ENCODE results near the gene VWCE. TPM values are rescaled to one million over a fixed set of nuclear protein-coding genes. Genes with fewer than 3 reads are reported as not detected.

VWCE gene
- polyA plus RNA-seq, 1 donor from 2014 or later: 9.8 TPM

- H2AFZ ChIP-seq (ENCODE audit: low read depth, low read length): no peak overlapping the region
- H3K27ac ChIP-seq (ENCODE audit: low read length): no peak overlapping the region
- H3F3A ChIP-seq (ENCODE audit: insufficient read depth, low read length, poor library complexity, severe bottlenecking): no peaks in the 10 kb centered on the region
- no peaks in the 10 kb centered on the region for H3K27me3 ChIP-seq (ENCODE audit: insufficient read depth, low read depth, low read length)
- H3K9ac ChIP-seq (ENCODE audit: low read length): no peak overlapping the region
- H3K4me3 ChIP-seq (ENCODE audit: low read length): no peak overlapping the region
- peaks cover 2% of the 10 kb centered on the region for H3K79me2 ChIP-seq (replicated peaks; ENCODE audit: insufficient read depth, low read length)
- H3K9me2 ChIP-seq (ENCODE audit: insufficient read depth, low read length): no peaks in the 10 kb centered on the region
- no peaks in the 10 kb centered on the region for H3K36me3 ChIP-seq (ENCODE audit: insufficient read depth, low read length)
- TF ChIP-seq SMC3 (conservative IDR thresholded peaks at IDR 0.05; ENCODE audit: poor library complexity): no peak
- TF ChIP-seq MXI1 (conservative IDR thresholded peaks at IDR 0.05; ENCODE audit: poor library complexity, severe bottlenecking): no peak
- no peak for TF ChIP-seq EZH2 (IDR thresholded peaks at IDR 0.05; ENCODE audit: borderline replicate concordance, insufficient read depth, low read length, poor library complexity, severe bottlenecking)
- no peak for TF ChIP-seq POLR2AphosphoS5 (IDR thresholded peaks at IDR 0.05)
- TF ChIP-seq EP300 (conservative IDR thresholded peaks at IDR 0.05; ENCODE audit: poor library complexity, severe bottlenecking): no peak
- no peak for TF ChIP-seq REST (IDR thresholded peaks at IDR 0.05; ENCODE audit: borderline replicate concordance)
- no peak for TF ChIP-seq TAF1 (IDR thresholded peaks at IDR 0.05; ENCODE audit: low read depth)
- no peak for TF ChIP-seq RAD21 (conservative IDR thresholded peaks at IDR 0.05)
- TF ChIP-seq CTCF (IDR thresholded peaks at IDR 0.05; ENCODE audit: poor library complexity, severe bottlenecking): no peak
- H3K4me2 ChIP-seq (ENCODE audit: low read length): no peak overlapping the region
- H4K20me1 ChIP-seq (ENCODE audit: insufficient read depth): no peaks in the 10 kb centered on the region
- H3K9me3 ChIP-seq (ENCODE audit: low read length): no peaks in the 10 kb centered on the region
These were observed 3.6 kb upstream of the VWCE start for GRCh38 chr11:61298663-61299244.

GRCh38 chr11:61297746-61298145 lies 2.6 kb upstream of the VWCE start:
- Histone ChIP-seq H3K27me3 (ENCODE audit: insufficient read depth, low read depth, low read length) (no peaks in the 10 kb centered on the region), H3K4me3 (ENCODE audit: low read length) (no peak overlapping the region), H3K9me2 (ENCODE audit: insufficient read depth, low read length) (no peaks in the 10 kb centered on the region), H3K79me2 (replicated peaks; ENCODE audit: insufficient read depth, low read length) (peaks cover 6% of the 10 kb centered on the region), H3K9ac (ENCODE audit: low read length) (no peak overlapping the region), H4K20me1 (ENCODE audit: insufficient read depth) (no peaks in the 10 kb centered on the region), H3F3A (ENCODE audit: insufficient read depth, low read length, poor library complexity, severe bottlenecking) (no peaks in the 10 kb centered on the region), H3K9me3 (ENCODE audit: low read length) (no peaks in the 10 kb centered on the region), H3K36me3 (ENCODE audit: insufficient read depth, low read length) (no peaks in the 10 kb centered on the region), H3K27ac (ENCODE audit: low read length) (no peak overlapping the region), H2AFZ (ENCODE audit: low read depth, low read length) (no peak overlapping the region), H3K4me2 (ENCODE audit: low read length) (no peak overlapping the region)
- no peak for TF ChIP-seq CTCF (IDR thresholded peaks at IDR 0.05; ENCODE audit: poor library complexity, severe bottlenecking)
- TF ChIP-seq POLR2AphosphoS5 (IDR thresholded peaks at IDR 0.05): no peak
- no peak for TF ChIP-seq TAF1 (IDR thresholded peaks at IDR 0.05; ENCODE audit: low read depth)
- no peak for TF ChIP-seq MXI1 (conservative IDR thresholded peaks at IDR 0.05; ENCODE audit: poor library complexity, severe bottlenecking)

Data from neural cell (in vitro differentiated cells).